Measurements from ENCODE around the gene ECT2L. TPM values are rescaled to one million over a fixed set of nuclear protein-coding genes. Genes with fewer than 3 reads are reported as not detected.

Gene ECT2L
- total and polyA plus RNA-seq, 2 of the 13 experiments (the other 11 are each of a cell fraction or from before 2014, with no cell fraction given) = 0.12 TPM; not detected in 1

GRCh38 chr6:138814179-138814834 is 18.4 kb downstream of the ECT2L start (continued):
- TF ChIP-seq JUND (CRISPR knock-in tag; IDR thresholded peaks at IDR 0.05) (no peak), ZNF317 (CRISPR knock-in tag; IDR thresholded peaks at IDR 0.05) (no peak), RFXAP (CRISPR knock-in tag; IDR thresholded peaks at IDR 0.05; ENCODE audit: borderline replicate concordance) (0 out of 2 replicates have a peak, but pooled peaks have one; percentile 32), ZNF225 (CRISPR knock-in tag; IDR thresholded peaks at IDR 0.05) (no peak), KLF12 (CRISPR knock-in tag; IDR thresholded peaks at IDR 0.05; ENCODE audit: borderline replicate concordance) (no peak), HMG20B (CRISPR knock-in tag; conservative IDR thresholded peaks at IDR 0.05) (peak; percentile 56; the same call in 1 of the 2 replicates), NR2C2 (CRISPR knock-in tag; IDR thresholded peaks at IDR 0.05; ENCODE audit: borderline replicate concordance) (0 out of 2 replicates have a peak, but pooled peaks have one; percentile 35), MYPOP (CRISPR knock-in tag; IDR thresholded peaks at IDR 0.05) (0 out of 2 replicates have a peak, but pooled peaks have one; percentile 29), ZNF547 (CRISPR knock-in tag; IDR thresholded peaks at IDR 0.05) (no peak), ZHX1 (CRISPR knock-in tag; IDR thresholded peaks at IDR 0.05; ENCODE audit: low read depth) (no peak), ZNF331 (CRISPR knock-in tag; IDR thresholded peaks at IDR 0.05) (peak; percentile 53; the same call in 1 of the 2 replicates), HBP1 (CRISPR knock-in tag; IDR thresholded peaks at IDR 0.05; ENCODE audit: low read depth) (no peak), ZNF292 (CRISPR knock-in tag; IDR thresholded peaks at IDR 0.05; ENCODE audit: borderline replicate concordance, low read depth) (0 out of 2 replicates have a peak, but pooled peaks have one; percentile 43), SMAD3 (CRISPR knock-in tag; IDR thresholded peaks at IDR 0.05) (no peak), PHF20 (CRISPR knock-in tag; IDR thresholded peaks at IDR 0.05) (no peak), ZNF263 (CRISPR knock-in tag; IDR thresholded peaks at IDR 0.05) (no peak), TCF7 (IDR thresholded peaks at IDR 0.05; ENCODE audit: low read depth) (peak; percentile 65; the same call in 1 of the 2 replicates)
- TF ChIP-seq, protein P1, sequence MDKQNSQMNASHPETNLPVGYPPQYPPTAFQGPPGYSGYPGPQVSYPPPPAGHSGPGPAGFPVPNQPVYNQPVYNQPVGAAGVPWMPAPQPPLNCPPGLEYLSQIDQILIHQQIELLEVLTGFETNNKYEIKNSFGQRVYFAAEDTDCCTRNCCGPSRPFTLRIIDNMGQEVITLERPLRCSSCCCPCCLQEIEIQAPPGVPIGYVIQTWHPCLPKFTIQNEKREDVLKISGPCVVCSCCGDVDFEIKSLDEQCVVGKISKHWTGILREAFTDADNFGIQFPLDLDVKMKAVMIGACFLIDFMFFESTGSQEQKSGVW (CRISPR knock-in tag; IDR thresholded peaks at IDR 0.05; ENCODE audit: borderline replicate concordance) = no peak
- TF ChIP-seq, protein P2, sequence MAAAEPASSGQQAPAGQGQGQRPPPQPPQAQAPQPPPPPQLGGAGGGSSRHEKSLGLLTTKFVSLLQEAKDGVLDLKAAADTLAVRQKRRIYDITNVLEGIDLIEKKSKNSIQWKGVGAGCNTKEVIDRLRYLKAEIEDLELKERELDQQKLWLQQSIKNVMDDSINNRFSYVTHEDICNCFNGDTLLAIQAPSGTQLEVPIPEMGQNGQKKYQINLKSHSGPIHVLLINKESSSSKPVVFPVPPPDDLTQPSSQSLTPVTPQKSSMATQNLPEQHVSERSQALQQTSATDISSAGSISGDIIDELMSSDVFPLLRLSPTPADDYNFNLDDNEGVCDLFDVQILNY (CRISPR knock-in tag; conservative IDR thresholded peaks at IDR 0.05) = no peak
- TF ChIP-seq, protein P3, sequence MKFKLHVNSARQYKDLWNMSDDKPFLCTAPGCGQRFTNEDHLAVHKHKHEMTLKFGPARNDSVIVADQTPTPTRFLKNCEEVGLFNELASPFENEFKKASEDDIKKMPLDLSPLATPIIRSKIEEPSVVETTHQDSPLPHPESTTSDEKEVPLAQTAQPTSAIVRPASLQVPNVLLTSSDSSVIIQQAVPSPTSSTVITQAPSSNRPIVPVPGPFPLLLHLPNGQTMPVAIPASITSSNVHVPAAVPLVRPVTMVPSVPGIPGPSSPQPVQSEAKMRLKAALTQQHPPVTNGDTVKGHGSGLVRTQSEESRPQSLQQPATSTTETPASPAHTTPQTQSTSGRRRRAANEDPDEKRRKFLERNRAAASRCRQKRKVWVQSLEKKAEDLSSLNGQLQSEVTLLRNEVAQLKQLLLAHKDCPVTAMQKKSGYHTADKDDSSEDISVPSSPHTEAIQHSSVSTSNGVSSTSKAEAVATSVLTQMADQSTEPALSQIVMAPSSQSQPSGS (CRISPR knock-in tag; IDR thresholded peaks at IDR 0.05) = peak; percentile 92
